IMR-90 (cell line): ENCODE data around the gene PRSS12.

ENCODE experiments used
- CEBPB ChIP-seq: IDR thresholded peaks from 2 replicates; pipeline ENCODE4 v1.6.1; 2012; ENCODE audit warnings: low read depth, low read length, improper control_type of control experiment
- ELK1 ChIP-seq: fragments of 150-350 bp; IDR thresholded peaks from 2 replicates; pipeline ENCODE4 v1.6.1; 2016; ENCODE audit warnings: low read depth, mild to moderate bottlenecking, low read length, moderate library complexity, borderline replicate concordance
- MAFK ChIP-seq: IDR thresholded peaks from 2 replicates; pipeline ENCODE4 v1.6.1; 2012; ENCODE audit warnings: low read depth, low read length, improper control_type of control experiment
- POLR2A ChIP-seq: IDR thresholded peaks from 2 replicates; pipeline ENCODE4 v1.6.1; 2012; ENCODE audit warnings: mild to moderate bottlenecking, low read depth, low read length
- RAD21 ChIP-seq: IDR thresholded peaks from 2 replicates; pipeline ENCODE4 v1.6.1; 2012; ENCODE audit warnings: low read length, improper control_type of control experiment
- RFX5 ChIP-seq: IDR thresholded peaks from 2 replicates; pipeline ENCODE4 v1.8.0; 2012; ENCODE audit warnings: low read depth, mild to moderate bottlenecking, low read length, moderate library complexity
- SMC3 ChIP-seq: fragments of 150-350 bp; IDR thresholded peaks from 2 replicates; pipeline ENCODE4 v1.6.1; 2016; ENCODE audit warnings: low read depth, mild to moderate bottlenecking, antibody characterized with exemption, low read length, moderate library complexity
- TF ChIP-seq, protein P1 (sequence below): conservative IDR thresholded peaks from 2 replicates; pipeline ENCODE4 v1.5.1; 2012; ENCODE audit warnings: mild to moderate bottlenecking, low read depth, low read length, improper control_type of control experiment
- TF ChIP-seq, protein P2 (sequence below): fragments of 150-350 bp; IDR thresholded peaks from 2 replicates; pipeline ENCODE4 v1.6.1; 2017; ENCODE audit warnings: mild to moderate bottlenecking, antibody characterized with exemption, low read length, low read depth

- TF ChIP-seq, protein P1, sequence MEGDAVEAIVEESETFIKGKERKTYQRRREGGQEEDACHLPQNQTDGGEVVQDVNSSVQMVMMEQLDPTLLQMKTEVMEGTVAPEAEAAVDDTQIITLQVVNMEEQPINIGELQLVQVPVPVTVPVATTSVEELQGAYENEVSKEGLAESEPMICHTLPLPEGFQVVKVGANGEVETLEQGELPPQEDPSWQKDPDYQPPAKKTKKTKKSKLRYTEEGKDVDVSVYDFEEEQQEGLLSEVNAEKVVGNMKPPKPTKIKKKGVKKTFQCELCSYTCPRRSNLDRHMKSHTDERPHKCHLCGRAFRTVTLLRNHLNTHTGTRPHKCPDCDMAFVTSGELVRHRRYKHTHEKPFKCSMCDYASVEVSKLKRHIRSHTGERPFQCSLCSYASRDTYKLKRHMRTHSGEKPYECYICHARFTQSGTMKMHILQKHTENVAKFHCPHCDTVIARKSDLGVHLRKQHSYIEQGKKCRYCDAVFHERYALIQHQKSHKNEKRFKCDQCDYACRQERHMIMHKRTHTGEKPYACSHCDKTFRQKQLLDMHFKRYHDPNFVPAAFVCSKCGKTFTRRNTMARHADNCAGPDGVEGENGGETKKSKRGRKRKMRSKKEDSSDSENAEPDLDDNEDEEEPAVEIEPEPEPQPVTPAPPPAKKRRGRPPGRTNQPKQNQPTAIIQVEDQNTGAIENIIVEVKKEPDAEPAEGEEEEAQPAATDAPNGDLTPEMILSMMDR: no peak
- TF ChIP-seq MAFK: no peak
- no peak for TF ChIP-seq POLR2A
- TF ChIP-seq, protein P2, sequence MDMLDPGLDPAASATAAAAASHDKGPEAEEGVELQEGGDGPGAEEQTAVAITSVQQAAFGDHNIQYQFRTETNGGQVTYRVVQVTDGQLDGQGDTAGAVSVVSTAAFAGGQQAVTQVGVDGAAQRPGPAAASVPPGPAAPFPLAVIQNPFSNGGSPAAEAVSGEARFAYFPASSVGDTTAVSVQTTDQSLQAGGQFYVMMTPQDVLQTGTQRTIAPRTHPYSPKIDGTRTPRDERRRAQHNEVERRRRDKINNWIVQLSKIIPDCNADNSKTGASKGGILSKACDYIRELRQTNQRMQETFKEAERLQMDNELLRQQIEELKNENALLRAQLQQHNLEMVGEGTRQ: no peak
- TF ChIP-seq RAD21: no peak
- TF ChIP-seq CEBPB: no peak
- TF ChIP-seq SMC3: no peak
- no peak for TF ChIP-seq ELK1
- TF ChIP-seq RFX5: no peak
Observed at GRCh38 chr4:118331352-118331751, 21.5 kb downstream of the PRSS12 start.
